GM12874 (cell line): Measurements from ENCODE around the gene TMPRSS15.

Source experiments
- TF ChIP-seq, protein P1 (sequence below): IDR thresholded peaks from 2 replicates; pipeline ENCODE4 v1.5.1; 2011; ENCODE audit warnings: low read depth, mild to moderate bottlenecking, control low read depth, low read length, moderate library complexity; ENCODE audit not compliant: insufficient read depth

TMPRSS15 gene

GRCh38 chr21:18403735-18404450 is at the start of gene TMPRSS15:
TSS of gene TMPRSS15 (minus strand) at chr21:18403785. CDS start at chr21:18403622, 163 bp downstream.
- TF ChIP-seq, protein P1, sequence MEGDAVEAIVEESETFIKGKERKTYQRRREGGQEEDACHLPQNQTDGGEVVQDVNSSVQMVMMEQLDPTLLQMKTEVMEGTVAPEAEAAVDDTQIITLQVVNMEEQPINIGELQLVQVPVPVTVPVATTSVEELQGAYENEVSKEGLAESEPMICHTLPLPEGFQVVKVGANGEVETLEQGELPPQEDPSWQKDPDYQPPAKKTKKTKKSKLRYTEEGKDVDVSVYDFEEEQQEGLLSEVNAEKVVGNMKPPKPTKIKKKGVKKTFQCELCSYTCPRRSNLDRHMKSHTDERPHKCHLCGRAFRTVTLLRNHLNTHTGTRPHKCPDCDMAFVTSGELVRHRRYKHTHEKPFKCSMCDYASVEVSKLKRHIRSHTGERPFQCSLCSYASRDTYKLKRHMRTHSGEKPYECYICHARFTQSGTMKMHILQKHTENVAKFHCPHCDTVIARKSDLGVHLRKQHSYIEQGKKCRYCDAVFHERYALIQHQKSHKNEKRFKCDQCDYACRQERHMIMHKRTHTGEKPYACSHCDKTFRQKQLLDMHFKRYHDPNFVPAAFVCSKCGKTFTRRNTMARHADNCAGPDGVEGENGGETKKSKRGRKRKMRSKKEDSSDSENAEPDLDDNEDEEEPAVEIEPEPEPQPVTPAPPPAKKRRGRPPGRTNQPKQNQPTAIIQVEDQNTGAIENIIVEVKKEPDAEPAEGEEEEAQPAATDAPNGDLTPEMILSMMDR: no peak

DNA sequence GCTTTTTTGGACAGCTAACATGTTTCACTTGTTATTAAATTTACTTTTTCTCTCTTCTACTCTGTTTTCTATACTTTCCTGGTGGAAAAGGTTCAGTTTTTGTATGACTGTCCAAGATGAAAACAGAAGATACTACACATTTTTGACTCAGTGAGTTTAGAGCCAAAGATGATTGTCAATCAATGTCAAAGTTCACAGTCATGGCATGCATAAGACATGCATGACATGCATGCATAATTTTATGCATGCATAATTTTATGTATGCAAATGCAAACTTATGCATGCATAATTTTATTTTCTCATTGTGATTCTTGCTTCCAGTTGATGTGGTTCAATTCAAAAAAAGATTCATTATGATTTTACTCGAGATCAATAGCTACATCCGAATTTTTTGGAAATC is 48.1 kb upstream of the TMPRSS15 start:
- TF ChIP-seq, protein P1: no peak

DNA sequence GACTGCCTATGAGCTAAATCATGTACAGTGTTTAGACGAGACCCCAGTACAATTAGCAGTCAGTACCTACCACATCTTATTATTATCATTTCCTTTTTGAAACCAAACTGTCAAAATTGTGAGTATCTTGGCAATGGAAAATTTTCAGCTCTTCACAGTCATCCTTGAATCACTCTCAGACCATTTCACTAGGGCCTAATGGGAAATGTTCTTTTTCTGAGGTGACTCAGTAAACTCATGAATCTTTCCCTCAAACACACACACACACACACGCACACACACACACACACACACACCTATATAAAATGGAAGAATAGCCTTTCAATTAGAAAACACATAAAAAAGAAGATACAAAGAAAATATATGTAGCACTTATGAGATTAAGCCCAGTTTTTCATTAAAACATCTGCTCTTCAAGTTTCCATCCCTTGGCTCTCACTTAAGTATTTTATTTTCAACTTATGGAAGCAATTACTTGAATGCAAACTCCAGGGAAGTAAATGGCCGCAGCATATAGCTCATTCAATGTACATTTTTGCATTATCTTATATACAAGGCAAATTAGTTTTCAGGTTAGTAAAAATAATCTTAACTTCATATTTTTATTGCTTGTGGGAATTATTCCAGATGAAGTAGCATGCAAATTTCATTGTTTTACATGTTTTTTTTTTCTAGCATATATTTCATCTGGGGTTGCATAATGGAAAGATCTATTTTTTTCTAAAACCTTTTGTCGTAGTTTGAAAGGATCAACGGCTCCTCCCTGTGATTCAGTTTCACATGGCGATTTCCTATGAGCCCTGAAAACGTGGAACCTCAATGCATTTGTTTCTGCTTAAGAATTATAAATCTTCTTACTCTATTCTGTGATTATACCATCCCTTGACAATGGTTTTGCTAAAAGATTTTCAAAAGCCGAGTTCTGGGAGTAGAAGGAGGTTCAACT is 46.3 kb upstream of the TMPRSS15 start:
- TF ChIP-seq, protein P1: no peak

DNA sequence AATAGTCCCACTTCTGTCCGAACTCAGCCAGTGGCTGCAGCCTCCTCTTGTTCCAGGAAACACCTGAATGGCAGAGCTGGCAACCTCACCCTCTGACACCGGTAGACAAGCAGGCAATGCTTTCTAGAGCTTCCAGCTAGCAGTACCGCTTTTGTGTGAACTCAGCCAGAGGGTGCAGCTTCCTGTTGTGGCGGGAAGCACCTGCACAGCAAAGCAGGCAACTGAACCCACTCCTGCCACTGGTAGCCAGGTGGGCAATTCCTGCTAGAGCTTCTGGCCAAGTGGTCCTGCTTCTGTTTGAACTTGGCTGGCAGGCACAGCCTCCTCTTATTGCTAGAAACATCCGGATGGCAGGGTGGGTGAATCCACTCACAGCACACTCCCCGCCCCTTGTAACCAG is 40.1 kb upstream of the TMPRSS15 start:
- TF ChIP-seq, protein P1: no peak

DNA sequence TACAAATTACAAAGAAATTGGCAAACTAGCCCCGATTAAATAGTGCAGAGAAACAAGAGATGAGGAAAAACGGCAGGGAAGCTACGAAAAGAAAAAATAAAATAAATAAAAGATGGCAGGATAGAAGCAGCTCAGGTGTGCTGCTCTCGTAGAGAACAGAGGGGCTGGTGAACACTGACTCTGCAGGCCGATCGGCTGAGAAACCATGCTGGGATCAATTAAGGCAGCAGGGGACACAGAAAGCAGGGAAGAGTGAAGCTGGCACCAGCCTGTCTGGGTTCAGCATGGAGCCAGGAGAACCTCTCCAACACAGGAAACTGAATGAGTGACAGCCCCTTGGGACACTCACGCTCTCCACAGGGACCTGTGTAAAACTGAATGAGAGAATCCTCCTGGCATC is 39.5 kb upstream of the TMPRSS15 start:
- TF ChIP-seq, protein P1: no peak

DNA sequence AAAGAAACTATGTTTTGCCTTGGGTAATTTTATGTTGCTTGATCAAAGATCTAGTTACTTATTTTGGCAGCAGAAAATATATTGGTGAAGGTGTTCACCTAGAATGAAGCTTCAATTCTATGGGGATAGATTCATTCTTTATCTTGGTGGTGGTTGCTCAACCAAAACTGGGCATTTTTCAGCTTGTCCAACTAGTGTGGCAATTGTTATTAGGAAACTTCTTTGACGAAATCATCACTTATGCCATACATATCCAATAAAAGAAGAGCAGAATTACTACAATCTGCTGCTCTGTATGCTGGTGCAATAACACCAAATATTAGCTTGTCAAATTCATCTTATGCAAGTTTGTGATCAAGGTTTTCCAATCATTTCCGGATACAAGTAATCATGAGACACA is 26.8 kb upstream of the TMPRSS15 start:
- TF ChIP-seq, protein P1: no peak

DNA sequence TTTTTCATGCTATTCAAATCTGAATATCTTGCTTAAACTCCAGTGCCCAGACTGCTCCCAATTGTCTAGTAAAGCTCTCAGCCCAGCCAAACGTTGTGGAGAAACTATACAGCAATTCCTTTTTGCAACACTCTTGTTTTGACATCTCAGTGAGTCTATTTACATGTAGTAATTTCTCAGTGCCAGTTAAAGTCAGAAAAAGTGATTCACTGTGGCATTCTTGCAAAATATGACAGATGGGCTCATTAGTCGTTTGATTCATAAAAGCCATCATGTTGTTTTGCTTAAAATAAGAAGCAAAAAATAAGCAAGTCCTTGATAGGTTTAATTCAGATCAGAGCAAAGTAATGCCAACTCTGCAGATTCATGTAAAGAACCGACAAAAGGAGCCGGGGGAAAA is 20.7 kb upstream of the TMPRSS15 start:
- TF ChIP-seq, protein P1: no peak
